Ascending aorta (tissue), 2 donors: ENCODE results near the gene KCNH1. TPM values are rescaled to one million over a fixed set of nuclear protein-coding genes. Genes with fewer than 3 reads are reported as not detected.

Experiments used
- DNase-seq, 2 donors: peaks; one replicate each; pipeline ENCODE4 v3.0.0-alpha.2; 2019; ENCODE audit warnings: low spot score in 2 of 2
- H3K27ac ChIP-seq, 2 donors: fragments of 200-600 bp; sonication (generic); one replicate each; pipeline ENCODE4 v1.5.1; 2016 to 2017; ENCODE audit warnings: mild to moderate bottlenecking in 1 of 2
- H3K27me3 ChIP-seq: fragments of 200-600 bp; sonication (generic); one replicate; pipeline ENCODE4 v1.5.1; 2017
- H3K36me3 ChIP-seq, 2 donors: fragments of 200-600 bp; sonication (generic); one replicate each; pipeline ENCODE4 v1.5.1; 2016
- H3K4me1 ChIP-seq, 2 donors: fragments of 200-600 bp; sonication (generic); one replicate each; pipeline ENCODE4 v1.5.1; 2016 to 2017; ENCODE audit warnings: mild to moderate bottlenecking in 1 of 2
- H3K4me3 ChIP-seq, 2 donors: fragments of 200-600 bp; sonication (generic); one replicate each; pipeline ENCODE4 v1.5.1; 2016 to 2017; ENCODE audit warnings: mild to moderate bottlenecking in 1 of 2
- H3K9me3 ChIP-seq, 2 donors: fragments of 200-600 bp; sonication (generic); one replicate each; pipeline ENCODE4 v1.5.1; 2016
- CTCF ChIP-seq, 3 experiments: fragments of 200-600 bp in 2 of 3; fragments of 450-650 bp in 1 of 3; sonication (generic) in 2 of 3; IDR thresholded peaks; one replicate each; pipeline ENCODE4 v1.5.1; 2016 to 2019; ENCODE audit warnings: antibody characterized with exemption in 3 of 3, mild to moderate bottlenecking in 1 of 3, moderate library complexity in 1 of 3
- intact Hi-C: fragments of 100-400 bp; cut with DNase I; formaldehyde crosslinking; loops from one replicate; pipeline ENCODE4 v1.15.1; 2023
- total RNA-seq: library from RNA; depleted of rRNA; stranded (reverse); fragments of >200 nt; gene quantifications from one replicate; pipeline ENCODE4 v1.1.0, GENCODE V29; 2016

KCNH1 gene
- total RNA-seq, 1 donor from 2014 or later = not detected

DNA sequence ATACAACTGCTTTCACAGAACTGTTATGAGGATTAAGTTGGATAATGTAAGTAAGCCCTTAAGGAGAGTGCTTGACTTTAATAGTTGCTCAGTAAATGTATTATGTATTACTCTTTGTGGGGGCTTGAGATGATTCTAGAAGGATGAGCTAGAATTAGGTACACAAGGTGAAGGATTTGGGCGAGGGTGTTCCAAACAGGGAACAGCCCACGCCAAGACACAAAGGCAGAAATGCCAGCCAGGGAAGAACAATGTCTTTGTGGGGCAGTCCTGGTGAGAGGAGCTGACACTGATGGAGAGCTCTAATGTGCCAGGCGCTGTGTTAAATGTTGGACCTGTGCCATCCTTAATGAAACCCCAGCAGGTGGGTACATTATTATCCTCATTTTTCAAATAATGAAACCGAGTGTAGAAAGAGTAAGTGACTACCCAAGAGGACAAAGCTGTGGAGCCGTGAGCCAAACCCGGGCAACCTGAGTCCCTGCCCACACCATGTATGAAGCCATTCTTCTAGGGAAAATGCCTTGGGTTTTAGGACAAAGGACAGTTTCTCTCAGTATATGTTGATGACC is 442.8 kb downstream of the KCNH1 start:
- intact Hi-C loops = no loop called here
- Histone ChIP-seq H3K9me3 (no peaks in the 10 kb centered on the region), H3K4me3 (no peak overlapping the region), H3K4me1 (no peaks in the 10 kb centered on the region), H3K27me3 (no peaks in the 10 kb centered on the region), H3K36me3 (no peaks in the 10 kb centered on the region), H3K27ac (no peak overlapping the region)
- DNase-seq = no peak
- TF ChIP-seq CTCF (IDR thresholded peaks at IDR 0.05) = no peak

DNA sequence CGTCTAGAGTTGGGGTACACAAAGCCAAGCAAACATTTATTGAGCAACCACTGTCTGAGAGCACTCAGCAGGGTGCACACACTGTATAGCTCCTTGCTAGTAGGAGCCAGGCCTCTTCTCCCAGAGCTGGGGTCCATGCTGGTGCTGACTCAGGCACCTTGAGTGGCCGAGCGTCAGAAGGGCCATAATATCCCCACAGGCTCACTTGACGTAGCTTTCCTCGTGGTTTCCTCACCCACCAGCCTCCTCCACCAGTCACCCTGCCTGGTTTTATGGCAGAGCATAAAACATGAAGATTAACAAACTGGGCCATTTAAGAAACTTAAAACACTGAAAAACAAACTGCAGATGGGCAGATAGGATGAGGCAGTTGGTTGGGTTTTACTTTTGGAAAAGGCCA is 443.7 kb downstream of the KCNH1 start:
- Histone ChIP-seq H3K4me1 (no peaks in the 10 kb centered on the region), H3K27ac (no peak overlapping the region), H3K9me3 (no peaks in the 10 kb centered on the region), H3K4me3 (no peak overlapping the region), H3K27me3 (no peaks in the 10 kb centered on the region), H3K36me3 (no peaks in the 10 kb centered on the region)
- DNase-seq = no peak
- intact Hi-C loops = no loop called here
- no peak for TF ChIP-seq CTCF (IDR thresholded peaks at IDR 0.05)

DNA sequence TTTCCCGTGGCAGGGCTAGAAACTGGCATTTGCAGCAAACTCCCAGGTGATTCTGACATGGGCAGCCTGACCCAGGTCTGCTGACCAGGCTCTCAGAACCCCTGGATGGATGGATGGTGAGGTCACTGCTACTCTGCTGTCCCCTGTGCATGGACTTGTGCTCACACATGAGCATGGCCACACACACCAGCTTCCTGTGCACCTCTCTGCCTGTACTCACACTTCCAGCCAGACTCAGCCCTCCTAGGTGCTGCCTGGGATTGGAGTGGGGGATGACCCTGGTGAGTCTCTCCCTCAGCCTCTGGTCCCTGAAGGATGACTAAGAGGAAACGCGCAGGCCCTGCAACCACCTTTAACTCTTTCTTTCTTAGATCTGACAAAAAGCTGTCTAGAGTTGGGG is 444.1 kb downstream of the KCNH1 start:
- no peak for TF ChIP-seq CTCF (IDR thresholded peaks at IDR 0.05)
- Histone ChIP-seq H3K36me3 (no peaks in the 10 kb centered on the region), H3K4me3 (no peak overlapping the region), H3K27me3 (no peaks in the 10 kb centered on the region), H3K9me3 (no peaks in the 10 kb centered on the region), H3K4me1 (no peaks in the 10 kb centered on the region), H3K27ac (no peak overlapping the region)
- no peak for DNase-seq
- intact Hi-C loops = no loop called here

DNA sequence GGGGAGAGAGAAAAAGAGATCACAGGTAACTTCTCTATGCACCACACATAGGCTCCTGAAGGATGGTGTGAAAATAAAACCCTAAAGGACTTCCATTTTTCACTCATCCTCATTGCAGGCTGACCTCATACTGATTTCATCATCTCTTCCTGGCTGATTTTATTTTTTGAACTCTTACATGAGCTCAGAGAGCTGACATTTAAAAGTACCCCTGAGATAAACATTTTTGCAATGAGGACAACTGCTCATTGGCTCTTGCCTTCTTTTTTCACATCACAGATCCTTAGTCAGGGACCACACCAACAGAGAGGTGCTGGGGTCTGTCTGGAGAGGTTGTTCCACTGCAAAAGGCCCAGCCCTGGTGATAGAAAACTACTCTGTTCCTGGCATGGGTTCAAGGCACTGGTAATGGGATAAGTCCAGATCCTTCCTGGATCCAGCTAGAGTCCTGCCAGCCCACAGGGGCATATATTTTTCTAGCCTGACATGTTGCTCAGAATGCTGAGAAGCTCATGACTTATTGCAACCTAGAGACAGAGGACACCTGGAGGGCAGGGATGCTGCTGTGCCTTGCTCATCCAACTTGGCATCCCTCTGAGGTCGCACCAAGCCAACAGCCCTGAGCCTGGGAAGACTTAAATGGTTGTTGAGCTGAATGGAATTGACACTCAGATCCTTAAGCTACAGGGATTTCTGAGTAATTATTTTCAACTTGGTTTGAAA is 445.3 kb downstream of the KCNH1 start:
- Histone ChIP-seq H3K9me3 (no peaks in the 10 kb centered on the region), H3K36me3 (no peaks in the 10 kb centered on the region), H3K4me3 (no peak overlapping the region), H3K27me3 (no peaks in the 10 kb centered on the region), H3K4me1 (no peaks in the 10 kb centered on the region), H3K27ac (no peak overlapping the region)
- no peak for DNase-seq
- intact Hi-C loops = no loop called here
- TF ChIP-seq CTCF (IDR thresholded peaks at IDR 0.05) = no peak

- Histone ChIP-seq H3K27me3 (no peaks in the 10 kb centered on the region), H3K4me1 (no peaks in the 10 kb centered on the region), H3K36me3 (no peaks in the 10 kb centered on the region), H3K9me3 (no peaks in the 10 kb centered on the region), H3K27ac (no peak overlapping the region), H3K4me3 (no peak overlapping the region)
- intact Hi-C loops = no loop called here
- no peak for TF ChIP-seq CTCF (IDR thresholded peaks at IDR 0.05)
- DNase-seq = no peak
Measured at GRCh38 chr1:210687582-210688279, 446.2 kb downstream of the KCNH1 start.
